Right lobe of liver (tissue), 4 donors: Measurements from ENCODE around the gene MAML3.

Experiments
- CTCF ChIP-seq, 4 donors: fragments of 200-600 bp in 3 of 4; fragments of 450-650 bp in 1 of 4; IDR thresholded peaks; one replicate each; pipeline versions ENCODE4 v1.5.1 to v1.8.0; 2016 to 2022; ENCODE audit warnings: antibody characterized with exemption in 4 of 4, mild to moderate bottlenecking in 2 of 4
- POLR2A ChIP-seq: fragments of 450-650 bp; IDR thresholded peaks from one replicate; pipeline ENCODE4 v1.6.1; 2017; ENCODE audit warnings: antibody characterized with exemption, mild to moderate bottlenecking
- donor health status: DM: no; HTN: no; CAD: no.
- donor health status: DM: no; HTN: no; CAD: no.
- donor health status: DM: no; HTN: yes; CAD: no.

GRCh38 chr4:140019619-140020347, 134.2 kb downstream of the MAML3 start:
- TF ChIP-seq CTCF (IDR thresholded peaks at IDR 0.05), result no peak
- TF ChIP-seq POLR2A, result no peak
